KG1 (cell line): ENCODE data around the gene C11orf91.
A peak's percentile ranks its signal among the peaks of the same experiment; 100 is the strongest.
"Not testable (repeated sequence)": the region's sequence is repeated elsewhere in the genome, so short reads cannot be mapped to it uniquely, and the experiment has no call there.

Experiments
- DNase-seq: peaks from one replicate; lab custom pipeline; 2025; lab: John Stamatoyannopoulos, UW

Gene C11orf91

GRCh38 chr11:33696411-33696810 lies 4.2 kb downstream of the C11orf91 start:
- DNase-seq: no peak

- DNase-seq: no peak
These were observed 5.5 kb downstream of the C11orf91 start for GRCh38 chr11:33695051-33695566.

DNA sequence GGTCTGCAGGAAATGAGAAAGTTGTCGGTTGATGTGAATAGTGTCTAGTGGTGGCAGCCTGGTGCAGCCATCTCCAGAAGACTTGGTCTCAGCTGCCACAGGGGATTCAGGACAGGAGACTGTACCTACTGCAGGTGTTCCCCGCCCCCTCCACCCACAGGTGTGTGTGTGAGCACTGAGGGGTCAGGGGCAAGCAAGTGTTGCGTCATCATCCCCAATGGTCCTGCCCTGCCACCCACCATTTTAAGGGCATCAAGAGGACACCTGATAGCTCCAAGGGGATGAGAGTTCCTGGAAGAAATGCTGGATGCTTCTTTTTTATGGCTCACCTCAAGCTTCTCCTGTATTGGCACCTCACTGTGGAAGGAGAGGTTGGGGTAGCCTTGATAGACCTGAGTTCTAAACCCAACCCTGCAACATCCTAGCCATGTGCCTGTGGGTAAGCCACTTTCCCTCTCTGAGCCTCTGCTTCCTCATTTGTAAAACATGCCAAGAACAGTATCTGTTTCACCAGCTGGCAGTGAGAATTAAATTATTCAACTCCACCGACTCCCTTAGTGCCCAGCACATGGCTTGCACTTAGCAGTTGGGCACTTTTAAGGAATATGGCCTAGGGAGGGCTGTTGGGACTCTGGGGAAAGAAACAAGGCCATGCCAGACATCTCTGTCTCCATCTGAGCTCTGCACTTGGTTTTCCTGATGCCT lies 6.1 kb downstream of the C11orf91 start:
- no peak for DNase-seq

- DNase-seq: no peak
These were observed 8.1 kb downstream of the C11orf91 start for GRCh38 chr11:33692541-33692940.

DNA sequence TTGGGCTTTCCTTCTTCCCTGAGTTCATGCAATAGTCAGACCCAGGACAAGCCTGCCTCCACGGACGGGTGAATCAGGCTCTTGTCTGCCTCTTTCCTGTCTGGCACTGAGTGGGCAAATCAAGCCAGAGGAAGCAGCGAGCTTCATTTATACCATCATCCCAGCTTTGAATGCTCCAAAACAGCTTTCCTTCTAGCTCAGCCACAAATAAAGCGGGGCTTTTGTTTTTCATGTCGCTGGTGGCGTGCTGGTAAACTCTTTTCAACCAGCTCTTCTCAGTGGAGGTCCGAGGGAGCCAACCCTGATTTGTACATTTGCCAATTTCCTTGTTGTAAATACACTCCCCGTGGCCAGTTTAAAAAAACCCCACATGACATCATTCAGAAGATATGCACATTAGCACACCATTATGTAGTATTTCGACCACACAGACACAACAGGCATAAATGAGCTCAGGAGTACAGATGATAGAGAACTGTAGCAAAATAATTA lies 8.6 kb downstream of the C11orf91 start:
- no peak for DNase-seq

DNA sequence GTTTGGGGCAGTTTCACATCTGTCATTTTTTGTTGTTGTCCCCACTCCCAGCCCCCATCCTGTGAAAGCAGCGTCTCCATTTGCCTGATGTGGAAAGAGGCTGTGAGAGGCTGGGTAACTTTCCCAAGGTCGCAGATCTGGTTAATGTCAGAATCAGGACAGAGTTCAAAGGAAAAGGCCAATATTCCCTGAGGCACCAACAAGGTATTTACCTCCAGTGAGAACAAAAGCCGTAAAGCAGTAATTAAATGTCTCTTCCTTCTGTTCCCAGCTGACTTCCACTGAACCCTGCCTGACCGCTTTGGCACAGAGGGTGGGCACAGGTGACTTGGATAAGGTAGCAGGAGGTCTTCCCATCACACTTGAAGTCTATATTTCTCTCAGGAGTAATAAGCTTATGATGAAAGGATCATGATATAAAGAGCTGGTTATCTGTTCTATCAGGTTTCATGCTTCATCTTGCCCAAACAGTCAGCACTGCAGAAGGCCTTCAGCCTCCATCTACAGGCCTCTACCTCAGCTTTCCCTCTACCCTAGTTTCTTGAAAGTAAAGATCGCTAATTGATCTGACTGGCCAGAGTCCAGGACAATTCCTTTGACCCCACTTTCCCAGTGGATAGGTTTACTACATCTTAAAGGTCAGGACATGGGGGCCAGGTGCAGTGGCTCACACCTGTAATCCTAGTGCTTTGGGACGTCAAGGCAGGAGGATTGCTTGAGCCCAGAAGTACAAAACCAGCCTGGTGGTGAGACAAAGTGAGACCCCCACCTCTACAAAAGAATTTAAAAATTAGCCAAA lies 9.4 kb downstream of the C11orf91 start:
- DNase-seq: no peak

GRCh38 chr11:33690290-33691065 lies 10.1 kb downstream of the C11orf91 start:
- no peak for DNase-seq

DNA sequence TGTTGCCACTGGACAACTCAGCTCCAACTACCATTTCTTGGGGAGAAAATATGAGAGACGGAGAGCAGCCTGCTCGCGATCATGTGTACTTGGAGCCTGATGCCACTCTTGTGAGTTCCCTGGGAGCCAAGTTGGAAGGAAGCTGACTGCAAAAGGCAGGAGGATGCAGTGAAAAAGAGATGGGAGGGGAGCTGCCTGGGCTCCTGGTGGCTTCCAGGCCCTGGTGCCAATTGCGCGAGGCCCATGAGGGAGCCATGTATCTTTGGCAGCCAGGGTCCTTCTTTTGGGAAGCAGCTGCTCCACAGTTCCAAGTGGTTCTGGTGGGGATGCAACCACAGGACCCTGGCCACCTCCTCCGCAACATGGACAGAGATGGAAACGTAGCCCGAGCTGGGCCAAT lies 11.1 kb downstream of the C11orf91 start:
- no peak for DNase-seq

DNA sequence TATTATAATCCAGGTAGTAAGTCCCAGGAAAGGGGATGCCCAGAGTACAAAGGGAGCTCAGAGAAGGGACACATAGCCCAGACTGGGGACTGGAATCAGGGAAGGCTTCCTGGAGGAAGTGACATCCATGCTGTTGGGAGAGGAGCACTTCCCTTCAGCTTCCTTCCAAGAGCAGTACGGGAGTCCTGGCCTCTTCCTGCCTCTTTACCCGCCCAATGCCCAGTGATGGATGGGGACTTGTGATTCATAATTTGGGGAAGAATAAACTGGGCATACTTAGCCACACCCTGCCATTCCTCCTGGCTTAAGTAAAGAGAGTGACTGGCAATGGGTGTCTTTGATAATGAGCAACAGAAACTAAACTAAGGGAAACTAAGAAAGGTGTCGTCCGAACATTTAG lies 11.5 kb downstream of the C11orf91 start:
- no peak for DNase-seq

DNA sequence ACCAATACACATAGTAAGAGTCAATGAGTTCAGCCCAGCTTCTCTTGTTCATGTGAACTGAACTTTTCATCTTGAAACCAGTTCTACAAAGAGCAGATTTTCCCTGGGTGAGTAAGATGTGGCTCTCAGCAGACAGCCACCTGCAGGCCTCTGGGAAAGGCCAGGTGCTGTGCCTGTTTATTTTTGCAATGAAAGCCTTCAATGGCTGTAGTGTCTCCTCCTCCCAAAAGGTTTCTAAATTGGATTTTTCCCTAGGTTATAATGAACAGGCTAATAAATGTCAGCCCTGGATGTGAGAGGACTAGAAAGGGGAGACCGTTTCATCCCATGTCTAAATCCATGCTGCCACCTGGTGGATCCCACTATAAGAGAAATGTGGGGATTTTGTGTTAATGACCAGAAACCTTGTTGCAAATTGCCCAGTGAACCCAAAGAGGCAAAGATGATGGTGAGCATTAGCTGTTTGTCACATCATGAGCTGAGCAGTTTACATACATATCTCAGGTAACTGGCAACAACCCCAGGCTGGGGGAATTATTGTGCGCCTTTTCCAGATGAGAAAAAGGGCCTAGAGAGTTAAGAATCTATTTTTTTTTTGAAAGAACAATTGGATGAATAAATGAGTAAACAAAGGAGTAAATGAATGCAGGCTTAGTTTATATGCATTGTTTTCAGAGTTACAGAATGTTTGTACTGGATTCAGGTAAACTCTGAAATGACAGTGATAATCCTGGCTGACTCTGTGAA lies 12.7 kb downstream of the C11orf91 start:
- DNase-seq: peak; percentile 10

GRCh38 chr11:33685082-33685481 lies 15.5 kb downstream of the C11orf91 start:
- no peak for DNase-seq

DNA sequence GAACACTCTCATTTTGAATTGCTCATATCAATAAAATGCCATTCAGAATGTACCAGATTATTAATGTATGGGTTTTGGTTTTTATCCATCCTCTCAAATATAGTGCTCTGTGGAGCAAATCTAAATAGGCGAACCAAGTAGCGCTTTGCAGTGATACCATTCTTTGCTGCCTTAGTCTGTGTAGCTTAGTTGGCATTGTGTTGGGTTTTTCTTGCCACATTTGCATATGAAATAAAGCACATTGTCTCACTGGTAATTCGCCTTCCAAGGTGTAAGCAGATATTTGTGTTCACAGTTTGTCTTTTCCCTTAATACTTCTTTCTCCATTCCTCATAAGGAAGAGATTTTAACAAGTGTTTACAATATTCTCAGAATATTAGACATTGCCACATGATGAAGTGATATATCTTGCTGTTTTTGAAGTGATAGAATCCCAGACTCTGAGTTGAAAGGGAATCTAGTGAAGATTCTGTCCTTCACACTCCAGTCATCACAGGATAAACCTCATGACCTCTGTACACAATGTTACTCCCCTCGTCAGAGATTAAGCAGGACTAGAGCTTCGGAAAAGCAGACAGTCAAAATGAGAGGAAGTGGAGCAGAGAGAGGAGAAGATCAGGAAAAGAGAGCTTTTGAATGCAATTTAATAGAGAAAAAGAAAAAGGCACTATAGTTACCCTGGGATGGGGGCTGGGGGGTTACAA lies 16.5 kb downstream of the C11orf91 start:
- no peak for DNase-seq

DNA sequence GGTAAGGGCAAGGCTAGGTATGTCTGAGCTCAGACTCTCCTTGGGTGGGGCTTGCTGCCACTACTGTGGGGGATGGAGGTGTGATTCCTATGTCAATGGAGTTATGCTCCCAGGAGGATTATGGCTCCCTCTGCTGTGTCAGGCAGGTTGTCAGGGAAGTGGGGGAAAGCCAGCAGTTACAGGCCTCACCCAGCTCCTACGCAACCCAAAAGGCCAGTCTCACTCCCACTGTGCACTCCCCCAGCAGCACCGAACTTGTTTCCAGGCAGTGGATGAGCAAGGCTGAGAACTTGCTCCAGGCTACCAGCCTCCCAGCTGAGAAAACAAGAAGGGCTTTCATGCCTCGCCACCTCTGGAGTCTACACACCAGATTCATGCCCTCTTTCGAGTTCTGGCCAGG lies 18.2 kb downstream of the C11orf91 start:
- DNase-seq: no peak

- DNase-seq: no peak
These were observed 18.6 kb downstream of the C11orf91 start for GRCh38 chr11:33682019-33682418.

GRCh38 chr11:33678616-33679015 lies 22.0 kb downstream of the C11orf91 start:
- DNase-seq: not testable (repeated sequence)

DNA sequence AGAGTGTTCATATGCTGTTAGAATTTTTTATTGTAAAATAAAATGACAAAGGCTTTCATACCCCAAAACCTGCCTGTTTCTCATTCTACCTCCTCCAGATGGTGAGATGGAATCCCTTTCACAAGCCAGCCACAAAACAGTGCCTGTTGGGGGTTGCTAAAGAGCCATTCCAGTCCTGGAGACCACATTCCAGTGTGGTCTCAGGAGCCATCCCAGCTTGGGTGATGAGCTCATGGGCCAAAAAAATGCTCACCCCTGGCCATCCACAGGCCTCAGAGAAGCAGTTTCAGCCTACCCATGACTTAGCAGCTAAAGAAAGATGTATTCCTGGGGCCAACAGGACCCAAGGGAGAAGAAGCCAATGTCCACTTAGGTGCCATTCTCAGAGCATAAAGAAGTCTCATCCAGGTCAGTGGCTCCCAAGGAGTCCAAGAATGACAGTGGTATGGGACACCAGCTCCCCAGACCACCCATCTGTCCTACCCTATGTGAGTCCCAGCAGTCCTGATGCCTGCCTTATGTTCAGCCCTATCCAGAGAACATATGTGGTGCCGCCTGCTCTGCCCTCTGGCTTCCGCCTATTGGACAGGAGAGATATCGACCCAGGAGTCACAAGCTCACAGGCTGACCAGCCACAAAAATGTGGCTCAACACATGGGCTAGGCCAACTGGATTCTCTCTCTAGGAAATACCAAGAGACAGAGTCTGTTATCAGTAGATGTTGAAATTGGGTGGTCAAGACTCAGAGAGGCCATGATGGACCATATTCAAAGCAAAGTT lies 26.4 kb downstream of the C11orf91 start:
- DNase-seq: no peak

DNA sequence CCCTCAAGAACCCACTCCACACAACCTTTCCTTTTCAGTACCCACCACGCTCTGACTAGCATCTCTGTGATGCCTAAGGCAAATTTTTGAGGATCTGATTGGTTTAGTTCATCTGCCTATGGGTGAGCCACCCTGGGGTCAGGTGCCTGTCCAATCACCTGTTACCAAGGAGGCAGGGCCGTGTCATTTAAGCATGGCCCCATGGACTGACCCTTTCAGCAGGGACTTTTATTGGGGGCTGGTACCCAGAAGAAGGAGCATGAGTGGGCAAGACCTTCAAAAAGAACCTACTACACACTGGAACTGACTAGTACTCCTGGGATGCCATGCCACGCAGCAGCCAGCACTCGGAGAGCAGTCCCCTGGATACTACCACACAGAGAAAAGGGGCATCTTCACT lies 28.4 kb downstream of the C11orf91 start:
- no peak for DNase-seq

GRCh38 chr11:33670250-33671011 lies 30.2 kb downstream of the C11orf91 start:
- DNase-seq: no peak

DNA sequence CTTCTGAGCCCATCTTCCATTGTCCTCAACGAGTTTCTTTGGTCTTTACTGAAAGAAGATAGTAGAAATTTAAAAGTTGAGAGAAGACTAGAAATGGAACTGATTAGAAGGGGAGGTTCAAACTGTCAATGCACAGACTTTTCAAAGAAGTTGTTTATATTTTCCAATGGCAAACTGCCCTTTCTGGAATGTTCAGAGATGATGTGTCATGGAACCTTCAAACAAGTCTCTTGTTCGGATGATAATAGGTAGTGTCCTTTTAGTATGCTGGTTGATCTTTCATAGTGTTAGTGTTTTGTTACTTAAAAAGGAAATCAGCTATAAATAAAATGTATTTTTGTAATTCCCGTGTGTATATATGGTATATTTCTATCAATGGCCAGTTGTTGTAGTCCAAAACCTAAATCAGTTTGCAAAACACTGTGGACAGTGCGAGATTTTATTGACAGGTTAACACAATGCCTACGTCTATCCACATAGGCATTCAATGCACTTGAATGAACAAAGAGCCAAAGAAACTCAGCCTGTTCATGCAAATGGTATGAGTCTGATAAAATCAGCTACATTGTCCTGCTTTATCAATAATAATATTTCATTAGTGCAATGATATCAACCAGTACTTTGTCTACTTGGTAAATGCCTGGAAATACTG lies 30.9 kb downstream of the C11orf91 start:
- no peak for DNase-seq
